HG03521 (cell line): ENCODE results near the gene FMN2.

ENCODE experiments used
- ATAC-seq: cut with Tn5 transposase; IDR thresholded peaks from one replicate; pipeline ENCODE4 v1.9.1; 2021; ENCODE audit warnings: mild to moderate bottlenecking, moderate library complexity; ENCODE audit not compliant: unreplicated experiment

The FMN2 gene

GRCh38 chr1:240515505-240515904 lies 423.8 kb downstream of the FMN2 start:
- ATAC-seq: no peak

DNA sequence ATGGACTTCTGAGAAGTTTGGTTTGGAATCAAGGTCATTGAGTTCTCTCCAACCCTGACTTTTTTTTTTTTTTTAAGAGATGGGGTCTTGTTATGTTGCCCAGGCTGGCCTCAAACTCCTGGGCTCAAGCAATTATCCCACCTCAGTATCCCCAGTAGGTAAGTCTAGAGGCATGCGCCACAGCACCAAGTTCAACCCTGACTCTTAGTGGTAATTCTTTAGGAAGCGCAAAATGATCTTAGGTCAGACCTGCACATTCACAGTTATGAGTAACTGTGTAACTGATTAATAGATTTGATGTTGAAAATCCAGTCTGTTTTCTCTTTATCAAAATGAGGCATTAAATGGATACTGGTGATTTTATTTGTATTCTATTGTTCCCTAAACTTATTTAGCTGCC lies 424.4 kb downstream of the FMN2 start:
- ATAC-seq: no peak

DNA sequence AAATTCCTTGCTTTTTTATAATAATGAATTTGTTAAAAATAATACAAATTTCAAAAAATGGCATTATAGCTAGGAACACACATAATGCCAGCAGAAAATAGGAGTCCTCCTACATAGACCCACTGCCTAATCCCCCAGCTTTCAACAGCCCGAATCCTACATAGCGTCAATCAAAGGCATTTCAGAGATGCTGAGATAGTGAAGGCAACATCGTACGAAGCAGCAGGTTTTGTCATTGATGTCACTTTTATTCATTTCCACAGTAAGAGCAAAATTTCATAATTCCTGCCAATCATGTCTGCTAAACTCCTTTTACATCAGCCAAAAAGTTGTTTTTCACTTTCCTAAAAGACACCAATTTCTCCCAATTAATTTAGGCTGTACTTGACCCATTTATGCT lies 426.2 kb downstream of the FMN2 start:
- ATAC-seq: no peak

DNA sequence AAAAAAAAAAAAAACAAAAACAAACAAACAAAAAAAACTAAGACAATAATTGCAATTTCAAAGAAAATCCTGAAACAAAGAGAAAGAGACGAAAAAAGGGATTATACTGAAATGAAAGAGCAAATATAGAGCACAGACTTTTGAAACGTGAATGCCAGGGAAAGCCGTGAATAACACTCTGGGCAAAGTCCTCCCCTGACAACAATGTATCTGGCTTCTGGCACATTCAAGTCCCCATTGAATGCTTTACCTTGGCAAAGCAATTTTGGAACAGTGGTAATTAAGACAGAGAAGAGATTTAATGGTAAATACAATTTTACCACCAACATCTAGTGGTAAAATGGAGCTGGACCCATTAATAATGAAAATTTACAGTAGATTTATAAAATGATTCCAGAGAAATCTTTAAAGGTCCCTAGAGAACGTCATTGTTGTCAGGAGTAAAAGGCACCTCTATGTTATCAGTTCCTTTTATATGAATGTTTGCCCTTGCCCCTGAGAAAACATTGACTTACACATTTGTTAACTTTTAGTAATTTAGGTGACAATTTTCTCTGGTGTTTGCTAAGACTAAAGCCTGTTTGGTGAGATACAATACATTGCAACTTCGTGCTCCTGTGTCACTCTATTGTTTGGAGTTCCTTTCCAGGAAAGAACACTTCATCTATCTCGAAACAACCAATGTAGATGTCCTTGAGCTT lies 430.6 kb downstream of the FMN2 start:
- no peak for ATAC-seq

DNA sequence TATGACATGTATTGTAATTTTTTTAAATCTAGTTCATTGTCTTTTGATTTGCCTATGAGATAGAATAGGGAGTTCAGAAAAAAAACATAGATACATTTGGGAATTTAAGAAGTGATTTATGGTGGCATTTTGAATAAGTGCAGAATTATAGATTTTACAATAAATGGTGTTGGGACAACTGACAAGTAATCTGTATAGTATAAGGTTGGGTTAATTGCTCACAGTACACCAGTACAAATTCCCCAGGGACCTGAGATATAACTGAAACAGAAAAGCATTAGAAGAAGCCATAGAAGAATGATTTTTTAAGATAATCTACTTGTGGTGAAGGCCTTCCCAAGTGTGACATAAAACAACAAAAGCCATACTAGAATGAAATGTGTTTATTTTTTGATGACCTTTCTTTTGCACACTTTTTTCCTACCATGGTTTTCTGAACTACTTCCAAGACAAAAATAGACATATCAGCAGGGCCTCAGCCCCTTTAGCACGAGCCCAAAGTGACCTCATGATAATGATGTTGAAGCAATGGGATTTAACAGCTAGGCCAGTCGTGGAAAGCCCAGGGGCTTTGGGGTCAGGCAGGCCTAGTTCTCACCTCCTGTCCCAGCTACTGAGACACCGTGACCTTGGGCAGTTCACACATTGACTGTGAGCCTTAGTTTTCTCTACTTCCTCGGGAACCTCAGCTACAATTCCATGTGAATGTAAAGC lies 432.8 kb downstream of the FMN2 start:
- no peak for ATAC-seq
